HepG2 (cell line): ENCODE measurements around the gene PRKAR1B. TPM values are rescaled to one million over a fixed set of nuclear protein-coding genes. Genes with fewer than 3 reads are reported as not detected.

Experiments used
- ATAC-seq: fragments of 200-7000 bp; cut with Tn5 transposase; 3 replicates; pipeline ENCODE4 v1.9.1; 2020; ENCODE audit warnings: mild to moderate bottlenecking, moderate library complexity
- BruUV-seq: library from RNA; stranded (reverse); fragments of 400-500 nt; replicated peaks from 2 replicates; lab custom pipeline; 2021; lab: Mats Ljungman, UMichigan
- CTCF ChIA-PET: fragments of 300-600 bp; formaldehyde crosslinking; extraction: SDS; loops from one replicate; lab custom pipeline; 2021; ENCODE audit warnings: low total read pairs, inconsistent platforms, low intra/inter-chr PET ratio; lab: Yijun Ruan, JAX
- POLR2A ChIA-PET: fragments of 350-600 bp; sonication (Branson Sonifier 250); formaldehyde crosslinking; loops from one replicate; lab custom pipeline; 2020; ENCODE audit warnings: antibody characterized with exemption, inconsistent platforms; lab: Yijun Ruan, JAX
- DNase-seq: peaks from one replicate; pipeline ENCODE4 v3.0.0-alpha.2; 2015; ENCODE audit warnings: low spot score
- FAIRE-seq: peaks from 3 replicates; lab custom pipeline; 2011; peaks lifted over from hg19 to GRCh38; lab: Jason Lieb, UNC
- H2AFZ ChIP-seq: one replicate; pipeline ENCODE4 v1.6.1; 2011; ENCODE audit warnings: low read length, inconsistent platforms
- H3K27ac ChIP-seq: fragments of 300-600 bp; 3 replicates; pipeline ENCODE4 v1.8.0; 2011; ENCODE audit warnings: mixed run types, mild to moderate bottlenecking, mixed read lengths, low read length, inconsistent platforms; ENCODE audit not compliant: insufficient read depth; ENCODE audit errors: extremely low read length
- H3K27me3 ChIP-seq, 2 experiments: fragments of 200-600 bp in 1 of 2; 2 replicates in 1 of 2; 3 replicates in 1 of 2; pipeline versions ENCODE4 v1.6.0 to v1.8.0; 2011; ENCODE audit warnings: low read length in 2 of 2, mild to moderate bottlenecking in 2 of 2, moderate library complexity in 2 of 2, inconsistent platforms in 1 of 2; ENCODE audit not compliant: insufficient read depth in 2 of 2, control insufficient read depth in 1 of 2
- H3K36me3 ChIP-seq, 2 experiments: fragments of 200-600 bp in 1 of 2; replicated peaks in 1 of 2; 2 replicates in 1 of 2; 3 replicates in 1 of 2; pipeline versions ENCODE4 v1.5.1 to v1.8.0; 2011; ENCODE audit warnings: low read length in 2 of 2, inconsistent platforms in 1 of 2; ENCODE audit not compliant: insufficient read depth in 2 of 2, control insufficient read depth in 1 of 2
- H3K4me1 ChIP-seq: 2 replicates; pipeline ENCODE4 v1.5.1; 2012; ENCODE audit warnings: low read length, inconsistent platforms; ENCODE audit not compliant: insufficient read depth
- H3K4me2 ChIP-seq: 2 replicates; pipeline ENCODE4 v1.6.0; 2011; ENCODE audit warnings: low read depth, low read length, inconsistent platforms
- H3K4me3 ChIP-seq, 3 experiments: fragments of 200-600 bp in 1 of 3; sonication (generic), shearing (Covaris generic) in 1 of 3; replicated peaks in 1 of 3; 2 replicates each; pipeline ENCODE4 v1.5.1; 2011 to 2016; ENCODE audit warnings: low read length in 3 of 3, inconsistent platforms in 2 of 3, low read depth in 2 of 3, mild to moderate bottlenecking in 2 of 3, control low read depth in 1 of 3, mixed read lengths in 1 of 3; ENCODE audit not compliant: insufficient read depth in 1 of 3
- H3K79me2 ChIP-seq: one replicate; pipeline ENCODE4 v1.6.1; 2011; ENCODE audit warnings: low read length, inconsistent platforms; ENCODE audit not compliant: insufficient read depth
- H3K9ac ChIP-seq: 2 replicates; pipeline ENCODE4 v1.6.0; 2011; ENCODE audit warnings: mild to moderate bottlenecking, low read depth, low read length, inconsistent platforms; ENCODE audit not compliant: insufficient read depth
- H3K9me3 ChIP-seq: 2 replicates; pipeline ENCODE4 v1.5.1; 2012; ENCODE audit warnings: mild to moderate bottlenecking, low read length
- H4K20me1 ChIP-seq: 2 replicates; pipeline ENCODE4 v1.6.0; 2011; ENCODE audit warnings: inconsistent platforms, mild to moderate bottlenecking, low read length, moderate library complexity; ENCODE audit not compliant: insufficient read depth
- ARNT2 ChIP-seq: sonication (generic); formaldehyde crosslinking; IDR thresholded peaks from 2 replicates; pipeline ENCODE4 v1.8.0; 2022; ENCODE audit warnings: mild to moderate bottlenecking, low read depth, missing genetic modification reagents, moderate library complexity
- BRD4 ChIP-seq: sonication (generic); formaldehyde crosslinking; IDR thresholded peaks from 2 replicates; pipeline ENCODE4 v1.4.0; 2020; ENCODE audit warnings: missing genetic modification reagents
- CREM ChIP-seq, 2 experiments: sonication (generic) in 1 of 2; formaldehyde crosslinking in 1 of 2; IDR thresholded peaks; 2 replicates each; pipeline versions ENCODE4 v1.4.0 to v1.6.1; 2016 to 2020; ENCODE audit warnings: antibody characterized with exemption in 1 of 2, mild to moderate bottlenecking in 1 of 2, missing genetic modification reagents in 1 of 2
- HCFC1 ChIP-seq: fragments of 150-350 bp; IDR thresholded peaks from 2 replicates; pipeline ENCODE4 v1.6.1; 2014; ENCODE audit warnings: low read depth, low read length
- HNRNPH1 ChIP-seq: fragments of 200-400 bp; formaldehyde crosslinking; optimal IDR thresholded peaks from 2 replicates; pipeline ENCODE3; 2017; ENCODE audit warnings: mild to moderate bottlenecking, low read depth, low read length
- HOXA3 ChIP-seq: sonication (generic); formaldehyde crosslinking; IDR thresholded peaks from 2 replicates; pipeline ENCODE4 v1.5.0; 2020; ENCODE audit warnings: missing genetic modification reagents
- NFYC ChIP-seq: IDR thresholded peaks from 2 replicates; pipeline ENCODE4 v1.6.1; 2016; ENCODE audit warnings: missing genetic modification reagents, missing compliant biosample characterization
- RAD21 ChIP-seq: fragments of 450-650 bp; formaldehyde crosslinking; IDR thresholded peaks from 2 replicates; pipeline ENCODE4 v1.5.0; 2020; ENCODE audit warnings: mild to moderate bottlenecking
- SCMH1 ChIP-seq: sonication (generic); formaldehyde crosslinking; IDR thresholded peaks from 2 replicates; pipeline ENCODE4 v1.9.0; 2021; ENCODE audit warnings: missing genetic modification reagents, mild to moderate bottlenecking, borderline replicate concordance
- SIX4 ChIP-seq: sonication (generic); formaldehyde crosslinking; IDR thresholded peaks from 2 replicates; pipeline ENCODE4 v1.4.0; 2020; ENCODE audit warnings: missing genetic modification reagents
- SOX6 ChIP-seq, 2 experiments: fragments of 450-650 bp in 1 of 2; sonication (generic) in 1 of 2; formaldehyde crosslinking in 1 of 2; IDR thresholded peaks; 2 replicates each; pipeline versions ENCODE4 v1.4.0 to v1.6.1; 2017 to 2020; ENCODE audit warnings: antibody characterized with exemption in 1 of 2, mild to moderate bottlenecking in 1 of 2, missing genetic modification reagents in 1 of 2
- ZNF138 ChIP-seq: sonication (generic); formaldehyde crosslinking; IDR thresholded peaks from 2 replicates; pipeline ENCODE4 v1.5.0; 2020; ENCODE audit warnings: mild to moderate bottlenecking, low read depth, missing genetic modification reagents
- ZNF704 ChIP-seq: sonication (generic); formaldehyde crosslinking; IDR thresholded peaks from 2 replicates; pipeline ENCODE4 v1.8.1; 2023; ENCODE audit warnings: mild to moderate bottlenecking, inconsistent platforms, moderate library complexity, missing genetic modification reagents, borderline replicate concordance
- WGBS: methylation state at CpG from one replicate; pipeline ENCODE4 v1.1.6; 2017; ENCODE audit warnings: low lambda C conversion rate; 5-methylcytosine and 5-hydroxymethylcytosine counted together
- in situ Hi-C: cut with HindIII; loops from 2 replicates; pipeline ENCODE4 v1.10.0; 2017; ENCODE audit warnings: low pct_unique_long_range_greater_than_20kb; ENCODE audit not compliant: extremely low pct_ligation_motif_present
- intact Hi-C: fragments of 100-400 bp; cut with micrococcal nuclease; formaldehyde crosslinking; loops from one replicate; pipeline ENCODE4 v1.10.0; 2022; ENCODE audit not compliant: unreplicated experiment
- polyA plus RNA-seq, 8 experiments: library from polyadenylated mRNA; depleted of rRNA in 3 of 8; stranded (reverse) in 7 of 8; unstranded in 1 of 8; fragments of >200 nt; fragmentation: Illumina TruSeq in 4 of 8; extraction: Trizol in 4 of 8; gene quantifications; 2 replicates each; pipeline versions ENCODE4 v1.2.1 to v1.2.3, GENCODE V29; 2011 to 2016; ENCODE audit warnings: low read depth in 4 of 8, missing spikeins in 1 of 8, mixed read lengths in 1 of 8; ENCODE audit not compliant: insufficient read depth in 1 of 8
- total RNA-seq, 5 experiments: library from RNA; depleted of rRNA; stranded (reverse); fragments of >200 nt; fragmentation: Illumina TruSeq; extraction: Trizol; gene quantifications; 2 replicates each; pipeline ENCODE4 v1.2.3, GENCODE V29; 2016; ENCODE audit warnings: low read depth in 1 of 5
- TF ChIP-seq, protein P1 (sequence below): IDR thresholded peaks from 2 replicates; pipeline ENCODE4 v1.6.1; 2016
- TF ChIP-seq, protein P2 (sequence below): sonication (generic); formaldehyde crosslinking; IDR thresholded peaks from 2 replicates; pipeline ENCODE4 v1.9.0; 2021; ENCODE audit warnings: missing genetic modification reagents, mild to moderate bottlenecking, borderline replicate concordance
- TF ChIP-seq, protein P3 (sequence below): sonication (generic); formaldehyde crosslinking; IDR thresholded peaks from 2 replicates; pipeline ENCODE4 v1.4.0; 2020; ENCODE audit warnings: missing genetic modification reagents

Gene PRKAR1B
- total and polyA plus RNA-seq, 2 of the 13 experiments (the other 11 are each of a cell fraction or from before 2014, with no cell fraction given) = 7.9 to 28.2 TPM

GRCh38 chr7:637826-638225, 89.3 kb downstream of the PRKAR1B start (continued):
- TF ChIP-seq, protein P1, sequence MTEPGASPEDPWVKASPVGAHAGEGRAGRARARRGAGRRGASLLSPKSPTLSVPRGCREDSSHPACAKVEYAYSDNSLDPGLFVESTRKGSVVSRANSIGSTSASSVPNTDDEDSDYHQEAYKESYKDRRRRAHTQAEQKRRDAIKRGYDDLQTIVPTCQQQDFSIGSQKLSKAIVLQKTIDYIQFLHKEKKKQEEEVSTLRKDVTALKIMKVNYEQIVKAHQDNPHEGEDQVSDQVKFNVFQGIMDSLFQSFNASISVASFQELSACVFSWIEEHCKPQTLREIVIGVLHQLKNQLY = no peak
- TF ChIP-seq ARNT2 (CRISPR knock-in tag) = no peak
- no peak for TF ChIP-seq ZNF704 (CRISPR knock-in tag)
- no peak for TF ChIP-seq SOX6 (IDR thresholded peaks at IDR 0.05)
- no peak for TF ChIP-seq SOX6 (CRISPR knock-in tag; IDR thresholded peaks at IDR 0.05)
- no peak for TF ChIP-seq HCFC1
- TF ChIP-seq SIX4 (CRISPR knock-in tag) = no peak

- Histone ChIP-seq H3K9me3 (no peaks in the 10 kb centered on the region), H3K9ac (no peak overlapping the region), H3K36me3 (0 out of 5 replicates have a peak, but pooled peaks cover 0 to 4% of the 10 kb centered on the region in 2 experiments), H3K79me2 (no peaks in the 10 kb centered on the region), H3K4me2 (no peak overlapping the region), H4K20me1 (no peaks in the 10 kb centered on the region), H3K27ac (no peak overlapping the region), H3K4me1 (no peaks in the 10 kb centered on the region), H3K27me3 (no peaks in the 10 kb centered on the region), H3K4me3 (no peak overlapping the region), H2AFZ (no peak overlapping the region)
- 94% methylated on average over 17 of the region's 17 CpGs for WGBS
- ChIA-PET CTCF (no interaction called here), POLR2A (no interaction called here)
- intact Hi-C loops = no loop called here
- ATAC-seq = peak; percentile 77
- DNase-seq = peak; percentile 12
- FAIRE-seq = no peak
- BruUV-seq = no TSS peak
- in situ Hi-C loops = loop anchor here (10.0 kb wide), 1 partner anchor 312 kb away; no protein-coding TSS in a partner anchor
- TF ChIP-seq NFYC (CRISPR knock-in tag) (no peak), ZNF704 (CRISPR knock-in tag) (no peak), SCMH1 (CRISPR knock-in tag) (no peak), BRD4 (no peak), HNRNPH1 (no peak), ZNF138 (CRISPR knock-in tag) (no peak), CREM (IDR thresholded peaks at IDR 0.05) (no peak), CREM (CRISPR knock-in tag; IDR thresholded peaks at IDR 0.05) (no peak), RAD21 (CRISPR knock-in tag) (peak; percentile 75), HOXA3 (CRISPR knock-in tag) (no peak)
- TF ChIP-seq, protein P2, sequence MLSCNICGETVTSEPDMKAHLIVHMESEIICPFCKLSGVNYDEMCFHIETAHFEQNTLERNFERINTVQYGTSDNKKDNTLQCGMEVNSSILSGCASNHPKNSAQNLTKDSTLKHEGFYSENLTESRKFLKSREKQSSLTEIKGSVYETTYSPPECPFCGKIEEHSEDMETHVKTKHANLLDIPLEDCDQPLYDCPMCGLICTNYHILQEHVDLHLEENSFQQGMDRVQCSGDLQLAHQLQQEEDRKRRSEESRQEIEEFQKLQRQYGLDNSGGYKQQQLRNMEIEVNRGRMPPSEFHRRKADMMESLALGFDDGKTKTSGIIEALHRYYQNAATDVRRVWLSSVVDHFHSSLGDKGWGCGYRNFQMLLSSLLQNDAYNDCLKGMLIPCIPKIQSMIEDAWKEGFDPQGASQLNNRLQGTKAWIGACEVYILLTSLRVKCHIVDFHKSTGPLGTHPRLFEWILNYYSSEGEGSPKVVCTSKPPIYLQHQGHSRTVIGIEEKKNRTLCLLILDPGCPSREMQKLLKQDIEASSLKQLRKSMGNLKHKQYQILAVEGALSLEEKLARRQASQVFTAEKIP (CRISPR knock-in tag) = no peak
- TF ChIP-seq, protein P3, sequence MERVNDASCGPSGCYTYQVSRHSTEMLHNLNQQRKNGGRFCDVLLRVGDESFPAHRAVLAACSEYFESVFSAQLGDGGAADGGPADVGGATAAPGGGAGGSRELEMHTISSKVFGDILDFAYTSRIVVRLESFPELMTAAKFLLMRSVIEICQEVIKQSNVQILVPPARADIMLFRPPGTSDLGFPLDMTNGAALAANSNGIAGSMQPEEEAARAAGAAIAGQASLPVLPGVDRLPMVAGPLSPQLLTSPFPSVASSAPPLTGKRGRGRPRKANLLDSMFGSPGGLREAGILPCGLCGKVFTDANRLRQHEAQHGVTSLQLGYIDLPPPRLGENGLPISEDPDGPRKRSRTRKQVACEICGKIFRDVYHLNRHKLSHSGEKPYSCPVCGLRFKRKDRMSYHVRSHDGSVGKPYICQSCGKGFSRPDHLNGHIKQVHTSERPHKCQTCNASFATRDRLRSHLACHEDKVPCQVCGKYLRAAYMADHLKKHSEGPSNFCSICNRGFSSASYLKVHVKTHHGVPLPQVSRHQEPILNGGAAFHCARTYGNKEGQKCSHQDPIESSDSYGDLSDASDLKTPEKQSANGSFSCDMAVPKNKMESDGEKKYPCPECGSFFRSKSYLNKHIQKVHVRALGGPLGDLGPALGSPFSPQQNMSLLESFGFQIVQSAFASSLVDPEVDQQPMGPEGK (CRISPR knock-in tag) = 0 out of 2 replicates have a peak, but pooled peaks have one; percentile 29
Observed at GRCh38 chr7:636396-636795, 90.7 kb downstream of the PRKAR1B start.
